ENCODE measurements around the gene GRAMD4.

DNA sequence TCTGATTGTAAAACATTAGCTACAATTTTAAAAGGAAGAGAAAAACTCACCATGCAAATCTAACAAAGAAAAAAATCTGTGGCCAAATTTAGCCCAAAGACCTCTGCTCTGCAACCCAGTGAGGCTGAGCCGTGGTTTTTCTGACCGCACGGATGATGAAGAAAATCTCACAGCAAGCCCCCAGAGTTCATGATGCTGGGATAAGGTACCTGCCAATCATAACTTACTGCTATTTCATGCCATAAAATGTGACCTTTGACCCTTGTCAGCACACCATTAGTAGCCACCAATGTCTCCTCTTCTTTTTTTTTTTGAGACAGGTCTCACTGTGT is 106.8 kb downstream of the GRAMD4 start:
- TF ChIP-seq, protein P1, sequence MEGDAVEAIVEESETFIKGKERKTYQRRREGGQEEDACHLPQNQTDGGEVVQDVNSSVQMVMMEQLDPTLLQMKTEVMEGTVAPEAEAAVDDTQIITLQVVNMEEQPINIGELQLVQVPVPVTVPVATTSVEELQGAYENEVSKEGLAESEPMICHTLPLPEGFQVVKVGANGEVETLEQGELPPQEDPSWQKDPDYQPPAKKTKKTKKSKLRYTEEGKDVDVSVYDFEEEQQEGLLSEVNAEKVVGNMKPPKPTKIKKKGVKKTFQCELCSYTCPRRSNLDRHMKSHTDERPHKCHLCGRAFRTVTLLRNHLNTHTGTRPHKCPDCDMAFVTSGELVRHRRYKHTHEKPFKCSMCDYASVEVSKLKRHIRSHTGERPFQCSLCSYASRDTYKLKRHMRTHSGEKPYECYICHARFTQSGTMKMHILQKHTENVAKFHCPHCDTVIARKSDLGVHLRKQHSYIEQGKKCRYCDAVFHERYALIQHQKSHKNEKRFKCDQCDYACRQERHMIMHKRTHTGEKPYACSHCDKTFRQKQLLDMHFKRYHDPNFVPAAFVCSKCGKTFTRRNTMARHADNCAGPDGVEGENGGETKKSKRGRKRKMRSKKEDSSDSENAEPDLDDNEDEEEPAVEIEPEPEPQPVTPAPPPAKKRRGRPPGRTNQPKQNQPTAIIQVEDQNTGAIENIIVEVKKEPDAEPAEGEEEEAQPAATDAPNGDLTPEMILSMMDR (IDR thresholded peaks at IDR 0.05; ENCODE audit: low read length) = no peak
- TF ChIP-seq EZH2 (optimal IDR thresholded peaks at IDR 0.05; ENCODE audit: low read depth, low read length) = no peak

All from MM.1S (cell line).